SIG-M5 treated with dmso at 0.1 percent for 504 hours (cell line): ENCODE measurements around the gene EIF2D.
"Not testable (repeated sequence)": the region's sequence is repeated elsewhere in the genome, so short reads cannot be mapped to it uniquely, and the experiment has no call there.

Experiments used
- DNase-seq: peaks from one replicate; lab custom pipeline; 2025; ENCODE audit not compliant: unreplicated experiment; lab: John Stamatoyannopoulos, UW

The EIF2D gene

DNA sequence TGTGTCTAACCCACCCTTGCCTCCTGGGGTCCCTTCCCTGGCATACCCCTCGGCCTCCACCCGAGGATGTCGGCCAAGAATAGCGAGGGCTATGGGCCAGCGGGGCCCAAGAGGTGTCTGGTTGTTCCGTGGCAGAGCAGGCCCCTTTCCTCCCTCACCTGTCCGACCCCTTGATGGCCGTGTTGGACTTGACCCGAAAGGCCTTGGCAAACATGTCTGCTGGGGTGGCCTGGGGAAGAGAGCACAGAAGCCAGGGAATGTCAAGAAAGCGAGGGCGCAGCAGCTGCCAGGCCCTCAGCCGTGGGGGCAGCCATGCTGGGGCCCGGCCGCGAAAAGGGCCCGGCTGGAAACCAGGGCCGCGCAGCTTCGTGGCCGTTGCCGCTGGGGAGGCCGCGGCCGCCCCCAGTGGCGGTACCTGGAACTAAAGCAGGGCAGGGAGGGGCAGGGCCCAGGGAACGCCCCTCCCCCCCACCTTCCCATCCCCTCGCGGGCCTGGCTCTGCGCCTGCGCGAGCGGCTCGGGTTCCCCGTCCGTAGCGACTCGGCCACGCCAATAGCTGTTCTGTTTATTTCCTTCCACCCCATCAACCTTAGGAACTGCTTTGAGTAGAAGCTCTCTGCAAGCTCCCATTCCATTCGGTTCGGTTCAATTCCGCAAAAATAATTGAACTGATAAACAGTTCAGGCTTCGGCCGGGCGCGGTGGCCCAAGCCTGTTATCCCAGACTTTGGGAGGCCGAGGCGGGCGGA, at the start of gene EIF2D:
EIF2D (minus strand) TSS at position 337 of the 748 bp plus-strand sequence; CDS start at position 214, 123 bp downstream.
- DNase-seq = peak; percentile 94

DNA sequence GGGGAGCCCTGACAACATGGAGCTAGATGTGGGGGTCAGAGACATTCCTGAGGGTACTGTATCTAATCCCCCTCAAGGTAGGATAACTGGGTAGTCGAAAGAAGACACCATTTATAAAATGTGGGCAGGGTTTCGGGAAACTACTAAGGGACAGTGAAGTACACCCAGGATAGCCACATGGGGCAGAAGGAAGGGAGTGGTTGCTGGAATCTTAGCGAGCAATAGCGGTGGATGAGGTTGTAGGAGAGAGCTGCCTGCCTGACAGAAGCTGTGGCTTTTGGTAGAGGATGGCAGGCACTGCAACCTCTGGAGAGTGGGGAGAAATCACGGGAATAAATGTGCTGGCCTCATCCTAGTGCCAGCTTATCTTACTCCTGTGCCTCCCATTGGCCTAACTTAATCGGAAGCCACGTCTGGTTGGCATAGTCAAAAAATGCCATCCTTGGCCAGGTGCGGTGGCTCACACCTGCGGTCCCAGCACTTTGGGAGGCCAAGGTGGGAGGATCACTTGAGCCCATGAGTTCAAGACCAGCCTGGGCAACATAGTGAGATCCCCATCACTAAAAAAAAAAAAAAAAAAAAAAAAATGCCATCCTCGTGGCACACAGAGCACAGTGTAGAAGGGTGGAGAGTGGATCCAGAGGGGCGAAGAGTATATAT, 49.0 kb upstream of the EIF2D start:
- no peak for DNase-seq

- no peak for DNase-seq
These were observed 47.9 kb upstream of the EIF2D start for GRCh38 chr1:206660136-206660535.

DNA sequence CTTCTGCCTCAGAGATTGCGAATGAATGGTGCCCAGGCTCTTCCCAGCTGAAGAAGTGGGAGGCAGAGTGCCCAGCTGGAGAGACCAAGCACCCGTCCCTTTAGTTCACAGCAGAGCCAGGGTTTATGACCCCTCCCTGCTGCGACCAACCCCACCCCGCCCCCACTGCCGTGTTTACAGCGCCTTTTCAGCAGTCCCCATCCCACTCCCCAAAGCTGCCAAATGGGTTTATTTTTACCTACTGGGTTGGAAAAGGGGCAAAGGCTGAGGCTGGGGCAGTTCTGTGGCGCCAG, 46.7 kb upstream of the EIF2D start:
- no peak for DNase-seq

DNA sequence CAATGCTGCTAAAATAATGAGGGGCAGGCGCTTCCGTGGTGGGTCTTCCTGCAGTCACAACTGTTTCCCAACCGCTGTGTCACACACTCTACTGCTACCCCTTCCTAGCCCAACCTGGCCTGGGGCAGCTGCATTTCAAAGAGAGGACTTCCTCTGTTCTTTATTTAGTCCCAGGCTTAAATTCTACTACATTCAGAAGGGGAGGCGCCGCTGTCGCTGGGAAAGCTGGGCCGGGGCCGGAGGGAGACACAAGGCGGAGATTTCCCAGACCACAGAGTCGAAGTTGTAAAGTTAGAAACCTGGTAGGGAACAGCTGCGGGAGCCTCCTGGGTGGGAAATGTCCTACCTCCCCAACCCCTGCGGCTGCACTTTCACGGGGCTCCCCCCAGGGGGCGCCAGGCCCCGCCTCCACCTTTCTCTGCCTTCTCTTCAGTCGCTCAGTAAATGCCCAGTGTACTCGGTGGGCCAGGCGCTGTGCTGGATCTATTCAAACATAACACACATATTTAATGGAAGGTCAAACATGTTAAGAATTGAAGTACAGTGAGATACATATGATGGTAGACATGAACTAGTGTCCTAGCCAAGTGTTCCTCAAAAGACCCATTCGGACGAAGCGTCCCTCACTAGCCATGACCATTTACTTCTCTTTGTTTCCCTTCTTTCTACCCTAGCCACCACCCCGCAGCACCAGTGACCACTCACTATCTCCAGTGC, 46.2 kb upstream of the EIF2D start:
- peak; percentile 85 for DNase-seq

DNA sequence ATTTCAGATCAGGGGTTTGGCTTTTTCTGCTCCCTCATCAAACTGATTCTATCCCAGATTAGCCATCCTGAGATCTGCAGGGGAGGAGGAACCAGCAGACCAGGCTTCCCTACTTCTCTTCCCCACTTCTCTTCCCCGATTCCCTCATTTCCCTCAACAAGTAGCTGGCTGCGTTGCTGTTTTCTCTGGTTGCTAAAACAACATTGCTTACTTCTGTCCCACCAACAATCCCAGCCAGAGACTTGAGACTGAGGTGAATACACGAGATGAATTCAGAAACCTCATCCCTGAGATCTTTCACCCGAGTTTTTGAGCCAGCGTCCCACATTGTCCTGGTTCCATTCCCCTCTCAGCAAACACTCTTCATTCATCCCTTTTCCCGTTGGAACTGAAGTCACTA, 45.5 kb upstream of the EIF2D start:
- no peak for DNase-seq

DNA sequence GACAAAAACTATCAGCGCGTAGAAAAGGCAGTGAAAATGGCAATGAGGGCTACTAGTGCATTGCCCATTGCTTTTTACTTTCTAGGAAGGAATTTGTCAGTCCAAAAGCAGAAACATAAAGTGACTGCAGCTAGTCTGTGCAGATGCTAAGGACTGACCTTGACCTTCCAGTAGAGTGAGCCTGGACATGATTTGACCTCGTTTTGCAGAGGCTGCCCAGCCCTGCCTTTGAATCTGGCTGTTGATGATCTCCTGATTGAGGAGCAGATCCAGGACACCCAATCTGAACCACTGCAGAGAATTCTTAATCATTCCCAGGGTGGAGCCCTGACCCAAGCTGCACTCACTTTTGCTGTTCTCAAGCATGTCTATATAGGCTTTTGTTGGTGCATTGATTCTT, 44.7 kb upstream of the EIF2D start:
- DNase-seq = no peak

GRCh38 chr1:206655471-206655882, 43.2 kb upstream of the EIF2D start:
- no peak for DNase-seq

- no peak for DNase-seq
These were observed 42.6 kb upstream of the EIF2D start for GRCh38 chr1:206654828-206655227.

- no peak for DNase-seq
These were observed 41.6 kb upstream of the EIF2D start for GRCh38 chr1:206653715-206654459.

DNA sequence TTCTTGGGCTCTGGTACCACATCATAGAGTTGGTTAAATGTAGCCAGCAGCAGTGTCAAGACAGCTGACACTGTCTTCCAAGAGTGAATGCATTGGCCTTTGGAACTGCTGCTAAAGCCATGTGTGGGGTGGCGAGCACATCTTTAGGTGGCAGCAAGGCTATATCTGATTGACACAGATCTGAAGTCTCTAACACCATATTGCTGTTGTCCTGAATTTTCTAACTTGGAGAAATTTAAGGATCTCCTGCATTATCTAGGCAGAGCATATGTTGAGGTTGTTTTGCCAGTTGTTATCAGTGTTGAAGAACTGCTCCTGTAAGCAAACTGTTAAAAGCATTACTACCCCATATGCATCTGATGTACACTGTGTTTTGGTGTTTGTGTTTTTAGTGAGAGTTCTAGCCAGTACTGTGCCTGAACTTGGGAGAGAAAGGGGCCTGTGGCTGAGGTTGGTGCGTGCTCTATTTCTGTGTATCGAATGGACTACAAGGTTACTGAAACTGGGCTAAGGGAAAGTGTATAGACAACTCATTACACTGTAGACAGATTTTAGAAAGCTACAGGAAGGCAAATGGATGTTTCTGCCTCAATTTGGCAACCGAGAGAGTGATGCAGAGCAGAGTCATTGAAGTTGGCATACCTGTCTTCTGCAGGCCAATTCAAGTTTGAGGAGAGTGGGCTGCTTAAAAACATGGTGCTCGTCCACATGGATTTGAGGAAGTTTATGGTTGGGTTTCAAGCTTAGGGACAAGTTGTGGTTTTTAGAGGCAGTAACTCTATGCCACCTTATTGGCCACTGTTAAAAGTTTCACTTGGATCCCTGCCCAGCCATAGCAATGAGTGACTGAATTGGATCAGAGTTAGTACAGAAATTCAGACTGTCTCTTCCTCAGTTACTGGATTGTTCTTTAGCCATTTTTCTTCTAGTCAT, 40.0 kb upstream of the EIF2D start:
- no peak for DNase-seq

GRCh38 chr1:206651014-206651413, 38.7 kb upstream of the EIF2D start:
- DNase-seq = no peak

GRCh38 chr1:206649261-206649921, 37.1 kb upstream of the EIF2D start:
- DNase-seq = no peak

DNA sequence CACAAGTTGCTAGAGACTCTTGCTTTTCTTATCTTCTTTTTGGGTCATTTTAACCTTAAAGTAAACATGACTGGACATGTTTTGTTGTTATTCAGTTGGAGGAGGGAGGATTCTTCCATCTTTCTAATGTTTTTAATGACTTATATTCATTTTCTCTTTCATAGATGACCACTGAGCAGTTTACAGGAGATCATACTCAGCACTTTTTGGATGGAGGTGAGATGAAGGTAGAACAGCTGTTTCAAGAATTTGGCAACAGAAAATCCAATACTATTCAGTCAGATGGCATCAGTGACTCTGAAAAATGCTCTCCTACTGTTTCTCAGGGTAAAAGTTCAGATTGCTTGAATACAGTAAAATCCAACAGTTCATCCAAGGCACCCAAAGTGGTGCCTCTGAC, 35.0 kb upstream of the EIF2D start:
- no peak for DNase-seq

- no peak for DNase-seq
These were observed 34.2 kb upstream of the EIF2D start for GRCh38 chr1:206646504-206646903.

GRCh38 chr1:206643118-206643698, 30.9 kb upstream of the EIF2D start:
- DNase-seq = no peak

- DNase-seq = not testable (repeated sequence)
These were observed 29.8 kb upstream of the EIF2D start for GRCh38 chr1:206642074-206642473.

- peak; percentile 35 for DNase-seq
These were observed 25.3 kb upstream of the EIF2D start for GRCh38 chr1:206637605-206638004.

GRCh38 chr1:206636671-206637070, 24.4 kb upstream of the EIF2D start:
- DNase-seq = no peak

- DNase-seq = no peak
These were observed 23.7 kb upstream of the EIF2D start for GRCh38 chr1:206635978-206636345.
